GM12878 (cell line): ENCODE results near the gene ALDH18A1. TPM values are rescaled to one million over a fixed set of nuclear protein-coding genes. Genes with fewer than 3 reads are reported as not detected.

Experiments
- ATAC-seq: fragments of 200-7000 bp; cut with Tn5 transposase; 3 replicates; pipeline ENCODE4 v1.9.1; 2020; ENCODE audit warnings: mild to moderate bottlenecking, moderate library complexity
- BruUV-seq: library from RNA; stranded (reverse); fragments of 400-500 nt; replicated peaks from 2 replicates; lab custom pipeline; 2021; lab: Mats Ljungman, UMichigan
- CTCF ChIA-PET: fragments of 300-600 bp; sonication (Branson Sonifier 250); formaldehyde crosslinking; extraction: SDS; loops from one replicate; lab custom pipeline; 2021; ENCODE audit warnings: inconsistent platforms; lab: Yijun Ruan, JAX
- POLR2A ChIA-PET: fragments of 350-600 bp; formaldehyde crosslinking; extraction: SDS; loops from one replicate; lab custom pipeline; 2021; ENCODE audit warnings: inconsistent platforms; lab: Charles Lee
- RAD21 ChIA-PET: fragments of 300-600 bp; sonication (Branson Sonifier 250); formaldehyde crosslinking; loops from one replicate; lab custom pipeline; 2023; ENCODE audit warnings: antibody characterized with exemption; ENCODE audit not compliant: unreplicated experiment; lab: Charles Lee
- SMC1A ChIA-PET: fragments of 300-600 bp; sonication (Branson Sonifier 250); formaldehyde crosslinking; loops from one replicate; lab custom pipeline; 2023; ENCODE audit not compliant: unreplicated experiment, uncharacterized antibody; lab: Charles Lee
- DNase-seq: peaks from one replicate; pipeline ENCODE4 v3.0.0-alpha.2; 2011; ENCODE audit warnings: low read depth, low spot score
- FAIRE-seq: peaks from 3 replicates; lab custom pipeline; 2011; peaks lifted over from hg19 to GRCh38; lab: Jason Lieb, UNC
- H2AFZ ChIP-seq: 2 replicates; pipeline ENCODE4 v1.6.0; 2011; ENCODE audit warnings: low read depth, low read length, control low read depth; ENCODE audit not compliant: control insufficient read depth
- H3K27ac ChIP-seq: 2 replicates; pipeline ENCODE4 v1.5.1; 2011; ENCODE audit warnings: control low read depth; ENCODE audit not compliant: control insufficient read depth, insufficient read depth
- H3K27me3 ChIP-seq, 2 experiments: replicated peaks in 1 of 2; 2 replicates each; pipeline versions ENCODE4 v1.6.0 to v1.6.1; 2011; ENCODE audit warnings: low read length in 1 of 2; ENCODE audit not compliant: control insufficient read depth in 2 of 2, insufficient read depth in 2 of 2
- H3K36me3 ChIP-seq, 2 experiments: 2 replicates each; pipeline ENCODE4 v1.5.1; 2011; ENCODE audit warnings: low read length in 1 of 2; ENCODE audit not compliant: control insufficient read depth in 2 of 2, insufficient read depth in 2 of 2
- H3K4me1 ChIP-seq: 2 replicates; pipeline ENCODE4 v1.6.1; 2011; ENCODE audit warnings: mild to moderate bottlenecking, low read length, moderate library complexity, mixed read lengths; ENCODE audit not compliant: control insufficient read depth, insufficient read depth
- H3K4me2 ChIP-seq: 2 replicates; pipeline ENCODE4 v1.6.0; 2011; ENCODE audit warnings: control low read depth; ENCODE audit not compliant: control insufficient read depth, insufficient read depth
- H3K4me3 ChIP-seq: fragments of 200-600 bp; sonication (generic); 2 replicates; pipeline ENCODE4 v1.5.1; 2016
- H3K79me2 ChIP-seq: 2 replicates; pipeline ENCODE4 v1.6.0; 2011; ENCODE audit warnings: low read length; ENCODE audit not compliant: control insufficient read depth, insufficient read depth
- H3K9ac ChIP-seq: 2 replicates; pipeline ENCODE4 v1.8.0; 2011; ENCODE audit warnings: low read length, control low read depth, mixed read lengths; ENCODE audit not compliant: control insufficient read depth, insufficient read depth
- H3K9me3 ChIP-seq: replicated peaks from 3 replicates; pipeline ENCODE4 v1.5.1; 2011; ENCODE audit warnings: mild to moderate bottlenecking, low read length; ENCODE audit not compliant: control insufficient read depth, insufficient read depth
- H4K20me1 ChIP-seq: 2 replicates; pipeline ENCODE4 v1.6.0; 2011; ENCODE audit not compliant: control insufficient read depth, insufficient read depth
- LARP7 ChIP-seq: fragments of 450-650 bp; IDR thresholded peaks from 2 replicates; pipeline ENCODE4 v1.6.1; 2017; ENCODE audit warnings: mild to moderate bottlenecking
- MYC ChIP-seq: IDR thresholded peaks from 2 replicates; pipeline ENCODE4 v1.6.1; 2011; ENCODE audit warnings: mild to moderate bottlenecking, low read length, moderate library complexity, inconsistent platforms; ENCODE audit not compliant: insufficient read depth, insufficient replicate concordance, insufficient read length, severe bottlenecking
- RB1 ChIP-seq: fragments of 450-650 bp; formaldehyde crosslinking; IDR thresholded peaks from 2 replicates; pipeline ENCODE4 v1.6.1; 2017; ENCODE audit warnings: mild to moderate bottlenecking, borderline replicate concordance
- REST ChIP-seq: IDR thresholded peaks from 2 replicates; pipeline ENCODE4 v1.6.1; 2012; ENCODE audit warnings: mild to moderate bottlenecking, low read depth, low read length
- ZNF592 ChIP-seq: fragments of 450-650 bp; IDR thresholded peaks from 2 replicates; pipeline ENCODE4 v1.6.1; 2017; ENCODE audit warnings: mild to moderate bottlenecking, moderate library complexity
- ZZZ3 ChIP-seq: IDR thresholded peaks from 2 replicates; pipeline ENCODE4 v1.6.1; 2011; ENCODE audit warnings: low read depth; ENCODE audit not compliant: control insufficient read depth, insufficient read length
- WGBS: methylation state at CpG from one replicate; pipeline ENCODE4 v1.1.6; 2016; ENCODE audit warnings: low lambda C conversion rate; ENCODE audit not compliant: insufficient replicate concordance, insufficient coverage; ENCODE audit errors: missing lambda C conversion rate; 5-methylcytosine and 5-hydroxymethylcytosine counted together
- in situ Hi-C: fragments of 300-500 bp; cut with MboI; formaldehyde crosslinking; loops from 9 replicates; pipeline ENCODE4 v1.14.3; 2018; ENCODE audit warnings: mixed read lengths
- intact Hi-C: fragments of 100-400 bp; cut with micrococcal nuclease; formaldehyde crosslinking; loops from one replicate; pipeline ENCODE4 v1.14.2; 2022; ENCODE audit not compliant: unreplicated experiment
- polyA plus RNA-seq, 11 experiments: library from polyadenylated mRNA; depleted of rRNA in 4 of 11; unstranded in 6 of 11; stranded (reverse) in 5 of 11; fragments of >200 nt; fragmentation: Nextera tagmentation in 4 of 11; fragmentation: Illumina TruSeq in 1 of 11; extraction: Ambion mirVana in 4 of 11; extraction: Trizol in 1 of 11; gene quantifications; 1 replicate in 1 of 11; 2 replicates in 10 of 11; pipeline versions ENCODE4 v1.2.1 to v1.2.3, GENCODE V29; 2011 to 2016; ENCODE audit warnings: inconsistent platforms in 2 of 11, missing spikeins in 2 of 11, low read depth in 1 of 11
- total RNA-seq, 4 experiments: library from RNA; depleted of rRNA in 3 of 4; stranded (reverse); fragments of >200 nt in 3 of 4; fragmentation: Illumina TruSeq in 1 of 4; extraction: Trizol in 1 of 4; gene quantifications; 2 replicates each; pipeline versions ENCODE4 v1.2.1 to v1.2.3, GENCODE V29; 2013 to 2021

Gene ALDH18A1
- total and polyA plus RNA-seq, 10 of the 15 experiments (the other 5 are each of a cell fraction or from before 2014, with no cell fraction given): 24.3 to 118 (median 99.3) TPM

- intact Hi-C loops: loop anchor here (10.0 kb wide), 1 partner anchor 292 kb away; no protein-coding TSS in a partner anchor
- peak overlapping the region; percentile 85 for H2AFZ ChIP-seq
- in situ Hi-C loops: loop anchor here (5.0 kb wide), 1 partner anchor 149 kb away; no protein-coding TSS in a partner anchor
These were observed 36.7 kb upstream of the ALDH18A1 start for GRCh38 chr10:95693071-95693667.

GRCh38 chr10:95691281-95691680 is 34.8 kb upstream of the ALDH18A1 start:
- Histone ChIP-seq H3K4me2 (peak overlapping the region; percentile 41), H4K20me1 (no peaks in the 10 kb centered on the region), H2AFZ (no peak overlapping the region), H3K79me2 (peaks cover 25% of the 10 kb centered on the region), H3K27ac (no peak overlapping the region), H3K27me3 (no peaks in the 10 kb centered on the region), H3K4me3 (0 out of 2 replicates have a peak overlapping the region, but pooled peaks have one; percentile 87), H3K9me3 (no peaks in the 10 kb centered on the region), H3K36me3 (peaks cover 2 to 15% of the 10 kb centered on the region in 2 experiments), H3K9ac (no peak overlapping the region), H3K4me1 (peaks cover 4% of the 10 kb centered on the region)
- no peak for DNase-seq
- CTCF ChIA-PET: interaction anchor here (1.2 to 5.3 kb wide), 3 partner anchors 99 to 173 kb away, joined by 3 to 86 read pairs (median 5); no protein-coding TSS in a partner anchor
- WGBS: 93% methylated on average over 2 of the region's 2 CpGs
- ATAC-seq: no peak
- POLR2A ChIA-PET: interaction anchor here (0.6 kb wide), 2 partner anchors 13 to 1104 kb away, joined by 3 read pairs; no protein-coding TSS in a partner anchor
- no peak for FAIRE-seq
- SMC1A ChIA-PET: interaction anchor here (2.3 to 7.7 kb wide), 2 partner anchors 150 to 326 kb away, joined by 4 to 267 read pairs; no protein-coding TSS in a partner anchor
- in situ Hi-C loops: loop anchor here (5.0 kb wide), 1 partner anchor 151 kb away; no protein-coding TSS in a partner anchor
- RAD21 ChIA-PET: interaction anchor here (4.4 to 7.6 kb wide), 2 partner anchors 98 to 151 kb away, joined by 68 to 324 read pairs; no protein-coding TSS in a partner anchor
- no TSS peak for BruUV-seq
- intact Hi-C loops: loop anchor here (10.0 kb wide), 1 partner anchor 294 kb away; no protein-coding TSS in a partner anchor
- TF ChIP-seq REST (no peak), RB1 (no peak), ZNF592 (no peak), ZZZ3 (no peak)

More at GRCh38 chr10:95693071-95693667, 36.7 kb upstream of the ALDH18A1 start:
- Histone ChIP-seq H3K4me3 (peak overlapping the region; percentile 87), H3K36me3 (peaks cover 0 to 6% of the 10 kb centered on the region in 2 experiments; a peak in 2 of 4 replicates), H3K4me1 (peaks cover 13% of the 10 kb centered on the region), H3K79me2 (peaks cover 25% of the 10 kb centered on the region), H3K4me2 (peak overlapping the region; percentile 91), H3K27ac (peak overlapping the region; percentile 79), H3K27me3 (no peaks in the 10 kb centered on the region)
- POLR2A ChIA-PET: interaction anchor here (0.6 to 5.4 kb wide), 17 partner anchors 15 to 578 kb away, joined by 3 to 72 read pairs (median 8); partner anchors contain the start of genes BLNK, CC2D2B and ENTPD1
- FAIRE-seq (no peak), DNase-seq (no peak), ATAC-seq (no peak; the same call in 2 of the 3 replicates)
- WGBS: 11% methylated on average over 15 of the region's 15 CpGs
- no TSS peak for BruUV-seq
- CTCF ChIA-PET: interaction anchor here (0.6 to 6.8 kb wide), 90 partner anchors 9 to 647 kb away, joined by 3 to 337 read pairs (median 5); partner anchors contain the start of genes CC2D2B, CCNJ and ENTPD1
- SMC1A ChIA-PET: interaction anchor here (0.7 to 7.7 kb wide), 68 partner anchors 9 to 600 kb away, joined by 3 to 267 read pairs (median 4); partner anchors contain the start of genes CC2D2B and ENTPD1
- TF ChIP-seq MYC (no peak), LARP7 (0 out of 2 replicates have a peak, but pooled peaks have one; percentile 34)
- TF ChIP-seq, all 136 proteins: peak for 1
- no peaks in the 10 kb centered on the region for H4K20me1 ChIP-seq
- RAD21 ChIA-PET: interaction anchor here (0.6 to 7.6 kb wide), 72 partner anchors 9 to 625 kb away, joined by 3 to 324 read pairs (median 4); partner anchors contain the start of genes ALDH18A1, ENTPD1 and ZNF518A
- peak overlapping the region; percentile 79 for H3K9ac ChIP-seq
- H3K9me3 ChIP-seq: no peaks in the 10 kb centered on the region; the same call in 1 of the 3 replicates
